SK-N-SH (cell line): ENCODE measurements around the gene ZNF610.

ENCODE experiments used
- CTCF ChIP-seq: fragments of 200-600 bp; sonication (generic); IDR thresholded peaks from 2 replicates; pipeline ENCODE4 v1.6.1; 2017; ENCODE audit warnings: antibody characterized with exemption, mild to moderate bottlenecking, moderate library complexity
- ELF1 ChIP-seq: IDR thresholded peaks from 2 replicates; pipeline ENCODE4 v1.4.0; 2012
- POLR2AphosphoS5 ChIP-seq: IDR thresholded peaks from 2 replicates; pipeline ENCODE4 v1.6.1; 2012; ENCODE audit warnings: low read depth, low read length
- RCOR1 ChIP-seq: fragments of 150-350 bp; IDR thresholded peaks from 2 replicates; pipeline ENCODE4 v1.6.1; 2017; ENCODE audit warnings: antibody characterized with exemption, low read length

DNA sequence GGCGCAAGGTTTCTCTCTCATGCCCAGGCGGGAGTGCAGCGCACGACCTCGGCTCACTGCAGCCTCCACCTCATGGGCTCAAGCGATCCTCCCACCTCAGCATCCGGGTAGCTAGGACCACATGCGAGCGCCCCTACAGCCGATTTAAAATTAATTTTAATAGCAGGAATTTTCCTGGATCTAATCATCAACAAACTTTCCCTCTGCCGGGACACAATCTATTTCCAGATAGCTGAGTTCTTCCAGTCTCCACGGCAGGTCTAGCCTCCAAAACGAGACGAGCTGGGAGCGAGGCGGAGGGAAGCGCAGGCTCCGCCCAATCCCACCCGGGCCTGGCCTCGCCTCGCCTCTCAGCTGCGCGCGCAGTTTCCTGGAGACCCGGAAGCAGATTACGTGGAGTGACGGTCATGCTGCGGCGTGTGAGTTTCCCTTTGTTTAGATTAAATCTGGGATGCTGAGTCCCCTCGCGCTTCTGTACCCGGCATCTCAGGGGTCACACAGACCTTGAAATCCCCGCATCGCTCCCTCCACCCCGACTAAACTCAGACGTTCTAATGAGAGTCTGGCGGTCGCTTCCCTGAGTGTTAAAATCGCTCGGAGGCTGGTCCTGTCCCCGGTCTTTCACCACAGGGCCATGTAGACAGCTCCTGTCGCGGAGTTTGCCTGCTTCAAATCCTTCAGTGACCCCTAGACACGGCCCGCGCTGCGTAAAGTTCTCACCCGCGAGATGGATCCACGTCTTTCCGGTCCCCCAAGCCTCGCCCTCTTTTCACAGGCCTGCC, 33.7 kb downstream of the ZNF610 start, which contains the start of gene ZNF880:
- TF ChIP-seq CTCF (peak; percentile 17; the same call in 1 of the 2 replicates), ELF1 (peak; percentile 83), POLR2AphosphoS5 (peak; percentile 84), RCOR1 (no peak)
